NCI-H526 (cell line): Measurements from ENCODE around the gene CDCA7L.

Experiments
- DNase-seq, 2 experiments: peaks; one replicate each; lab custom pipeline; 2025; lab: John Stamatoyannopoulos, UW

Gene CDCA7L

GRCh38 chr7:21945454-21946221 is at the start of gene CDCA7L:
TSS of gene CDCA7L (minus strand) at chr7:21945899. CDS start at chr7:21945804, 95 bp downstream.
- peak; percentile 83 to 93 for DNase-seq

DNA sequence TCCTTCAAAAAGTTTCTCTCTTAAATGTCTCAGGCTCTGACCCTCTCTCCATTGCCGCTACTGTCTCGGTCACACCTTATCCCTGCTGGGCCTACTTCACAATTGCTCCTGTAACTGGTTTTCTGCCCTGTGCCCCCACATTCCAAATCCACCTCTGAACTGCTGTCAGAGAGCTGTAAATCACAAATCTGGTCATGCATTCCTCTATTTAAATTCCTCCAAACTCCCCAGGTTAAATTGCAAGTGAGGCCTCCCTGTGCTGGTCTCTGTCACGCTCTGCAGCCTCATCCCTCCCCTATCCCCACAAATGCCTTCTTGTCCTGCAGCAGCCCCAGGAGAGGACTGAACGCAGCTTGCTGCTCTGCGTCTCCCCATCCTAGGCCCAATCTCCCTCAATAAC is 40.4 kb upstream of the CDCA7L start:
- DNase-seq, result no peak

GRCh38 chr7:21984042-21984441 is 38.3 kb upstream of the CDCA7L start:
- no peak for DNase-seq

DNA sequence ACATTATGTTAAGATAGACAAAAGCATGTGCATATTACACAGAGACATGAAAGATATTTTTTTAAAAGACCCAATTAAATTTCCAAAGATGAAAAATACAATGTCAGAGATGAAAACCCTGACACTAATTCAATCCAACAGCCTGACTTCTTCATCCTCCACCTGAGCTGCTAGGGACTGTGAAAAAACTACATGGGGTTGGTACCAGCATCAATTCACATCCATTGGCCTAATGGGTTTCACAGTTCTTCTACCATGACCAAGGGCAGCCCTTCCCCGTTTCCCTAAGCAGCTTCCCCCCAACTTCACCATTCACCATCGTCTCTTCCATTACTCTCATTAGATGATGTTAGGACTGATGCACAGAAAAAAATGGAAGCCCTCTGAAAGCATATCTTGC is 37.4 kb upstream of the CDCA7L start:
- no peak for DNase-seq

DNA sequence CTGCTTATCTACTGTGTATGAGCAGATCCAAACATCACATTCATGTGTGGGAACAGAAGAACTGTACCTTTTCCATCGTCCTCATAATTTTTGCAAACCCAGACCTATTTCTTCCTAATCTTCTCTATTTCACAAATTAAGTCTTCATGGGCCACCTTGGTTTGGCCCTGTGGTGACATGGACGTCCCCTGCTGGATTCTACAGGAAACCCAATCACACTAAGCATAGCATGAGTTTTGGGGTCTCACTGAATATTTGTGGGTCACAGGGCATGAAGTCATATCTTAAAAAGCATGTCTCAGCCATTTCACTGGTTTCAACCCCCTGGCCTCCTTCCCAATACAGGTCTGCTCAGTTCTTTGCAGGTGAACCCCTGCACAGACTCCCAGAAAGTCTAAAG is 35.8 kb upstream of the CDCA7L start:
- DNase-seq, result no peak

GRCh38 chr7:21980926-21981500 is 35.3 kb upstream of the CDCA7L start:
- no peak for DNase-seq

GRCh38 chr7:21972397-21972784 is 26.7 kb upstream of the CDCA7L start:
- no peak for DNase-seq

DNA sequence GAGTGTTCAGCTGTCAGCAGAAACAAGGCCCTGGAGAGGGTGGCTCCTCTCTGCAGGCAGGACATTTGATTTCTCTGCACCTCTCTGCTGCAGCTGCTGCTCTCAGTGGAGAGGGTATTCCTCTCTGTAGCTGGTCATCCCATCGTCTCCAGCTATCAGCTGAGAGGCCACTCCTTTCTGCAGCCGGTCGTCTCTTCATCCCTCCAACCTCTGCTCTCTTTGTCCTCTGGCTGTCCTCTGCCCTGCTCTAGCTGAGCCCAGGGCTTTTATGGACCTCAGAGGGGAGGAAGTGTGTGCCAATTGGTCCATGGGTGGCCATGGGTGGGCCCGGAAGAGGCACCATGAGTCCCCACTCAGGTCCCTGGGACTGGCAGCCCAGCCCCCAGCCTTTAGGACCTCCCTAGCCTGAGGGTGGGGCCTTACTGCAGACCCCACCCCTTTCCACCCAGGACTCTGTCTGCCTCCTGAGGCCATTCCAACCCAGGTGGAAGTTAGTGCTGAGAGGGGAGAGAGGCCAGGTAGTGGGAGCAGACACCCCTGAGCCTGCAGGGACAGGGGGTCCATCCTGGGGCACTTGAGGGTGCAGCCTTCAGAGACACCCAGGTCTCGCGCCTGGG is 26.2 kb upstream of the CDCA7L start:
- DNase-seq, result no peak

GRCh38 chr7:21969822-21970221 is 24.1 kb upstream of the CDCA7L start:
- DNase-seq, result no peak

GRCh38 chr7:21967598-21968003 is 21.9 kb upstream of the CDCA7L start:
- no peak for DNase-seq

DNA sequence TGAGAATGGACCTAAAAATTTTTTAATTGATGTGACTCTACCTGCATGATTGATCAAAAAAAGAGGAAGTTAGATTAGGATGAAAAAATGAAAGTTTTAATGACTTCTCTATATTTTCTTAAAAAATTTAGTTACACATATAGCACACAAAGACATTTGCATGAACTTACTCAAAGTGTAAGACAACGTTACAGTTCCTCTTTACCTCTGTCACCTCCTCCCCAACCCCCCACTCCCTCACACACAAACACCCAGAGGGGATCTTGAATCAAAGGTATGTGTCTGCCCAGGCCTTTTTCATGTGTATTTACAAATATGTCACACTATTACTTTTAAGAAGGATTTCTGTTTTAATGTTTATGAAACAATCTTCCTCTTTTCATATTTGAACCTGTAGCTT is 20.6 kb upstream of the CDCA7L start:
- DNase-seq, result no peak

DNA sequence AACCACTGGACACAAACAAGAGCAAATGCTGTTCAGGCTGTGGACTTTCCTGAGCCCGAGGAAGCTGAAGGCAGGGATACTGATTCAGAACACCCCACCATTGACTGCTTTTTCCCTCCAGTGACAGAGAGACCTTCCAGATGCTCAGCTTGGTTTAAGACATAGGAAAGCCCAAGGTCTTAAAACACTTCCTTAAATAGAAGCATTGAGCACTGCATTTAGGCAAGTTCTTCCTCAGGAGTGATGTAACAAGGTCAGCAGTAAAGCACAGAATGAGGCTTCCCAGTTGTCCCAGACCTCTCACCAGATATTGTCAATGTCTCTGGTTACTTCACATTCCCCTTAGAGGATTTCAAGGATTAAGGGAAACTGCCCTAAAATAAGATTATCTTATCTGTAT is 19.6 kb upstream of the CDCA7L start:
- DNase-seq, result no peak

DNA sequence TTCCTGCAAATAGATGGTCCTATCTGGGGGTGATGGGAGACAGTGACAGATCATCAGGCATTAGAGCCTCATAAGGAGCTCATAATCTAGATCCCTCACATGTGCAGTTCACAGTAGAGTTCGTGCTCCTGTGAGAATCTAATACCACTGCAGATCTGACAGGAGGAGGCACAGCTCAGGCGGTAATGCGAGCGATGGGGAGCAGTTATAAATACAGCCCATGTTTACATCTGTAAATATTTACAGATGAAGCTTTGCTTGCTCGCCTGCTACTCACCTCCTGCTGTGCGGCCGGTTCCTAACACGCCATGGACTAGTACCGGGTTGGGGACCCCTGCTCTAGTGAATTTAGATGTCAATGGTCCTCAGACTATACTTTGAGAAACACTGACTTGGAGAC is 17.0 kb upstream of the CDCA7L start:
- no peak for DNase-seq

DNA sequence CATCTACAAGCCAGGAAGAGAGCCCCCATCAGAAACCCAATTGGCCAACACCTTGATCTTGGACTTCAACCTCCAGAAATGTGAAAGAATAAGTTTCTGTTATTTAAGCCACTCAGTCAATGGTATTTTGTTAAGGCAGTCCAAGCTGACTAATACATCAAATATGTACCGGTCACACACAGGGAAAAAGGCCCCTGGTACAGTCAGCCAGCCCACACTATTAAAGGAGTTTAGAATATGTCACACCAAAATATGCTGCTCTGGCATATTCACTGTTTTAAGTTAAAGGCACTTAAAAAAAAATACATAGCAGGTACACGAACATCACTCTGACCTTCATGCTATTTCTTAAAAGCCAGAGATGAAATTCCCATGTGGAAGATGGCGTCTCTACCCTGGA is 15.2 kb upstream of the CDCA7L start:
- DNase-seq, result no peak

GRCh38 chr7:21959387-21959776 is 13.7 kb upstream of the CDCA7L start:
- DNase-seq, result no peak

- DNase-seq, result no peak
These were observed 8.1 kb upstream of the CDCA7L start for GRCh38 chr7:21953781-21954180.

DNA sequence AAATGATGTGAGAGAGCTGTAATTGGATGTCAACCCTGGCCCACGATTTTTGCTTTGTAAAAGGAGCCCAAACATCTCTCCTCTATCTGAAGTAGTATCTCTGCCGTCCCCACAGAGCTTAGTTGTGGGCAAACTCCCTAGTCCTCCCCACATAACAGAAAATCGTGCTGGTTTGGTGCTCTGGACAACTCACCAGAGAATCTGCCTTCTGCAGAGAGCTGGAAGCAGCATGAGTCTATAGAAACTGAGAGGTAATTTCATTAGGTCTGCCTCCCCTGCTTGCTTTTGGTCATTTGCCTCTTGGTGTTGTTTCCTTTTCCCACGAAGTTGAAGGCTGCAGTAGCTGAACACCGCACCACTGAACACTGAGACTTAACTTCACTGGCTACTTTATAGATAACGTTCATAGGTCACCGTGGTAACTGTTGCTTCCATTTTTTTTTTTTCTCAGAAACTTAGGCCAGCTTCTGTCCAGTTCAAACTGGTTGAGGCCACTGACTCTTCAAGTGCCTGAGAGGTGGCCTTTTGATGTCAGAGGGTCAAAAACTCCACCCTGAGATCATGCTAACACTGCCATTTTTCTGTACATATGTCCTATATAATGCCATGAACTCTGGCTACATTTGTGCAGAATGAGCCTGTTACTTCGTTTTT is 3.3 kb upstream of the CDCA7L start:
- DNase-seq, result no peak

- DNase-seq, result no peak
These were observed 2.7 kb upstream of the CDCA7L start for GRCh38 chr7:21948364-21948763.

DNA sequence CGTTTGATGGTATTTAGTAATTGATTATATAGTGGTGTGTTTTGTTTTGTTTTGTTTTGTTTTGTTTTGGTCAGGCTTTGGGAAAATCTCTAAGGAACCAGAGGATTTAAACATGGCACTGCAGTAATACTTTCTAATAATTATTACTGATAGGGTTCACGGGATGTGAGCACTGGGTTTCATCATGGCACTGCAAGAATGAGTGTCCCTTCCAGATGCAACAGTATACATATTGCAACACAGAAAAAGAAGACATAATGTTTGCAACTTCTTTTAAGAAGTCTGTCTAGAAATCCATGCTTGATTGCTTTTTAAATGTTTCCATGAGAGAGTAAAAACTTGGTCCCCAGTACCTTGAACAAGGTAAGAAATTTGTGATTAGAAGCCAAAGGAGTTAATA is 2.2 kb upstream of the CDCA7L start:
- DNase-seq, result no peak

DNA sequence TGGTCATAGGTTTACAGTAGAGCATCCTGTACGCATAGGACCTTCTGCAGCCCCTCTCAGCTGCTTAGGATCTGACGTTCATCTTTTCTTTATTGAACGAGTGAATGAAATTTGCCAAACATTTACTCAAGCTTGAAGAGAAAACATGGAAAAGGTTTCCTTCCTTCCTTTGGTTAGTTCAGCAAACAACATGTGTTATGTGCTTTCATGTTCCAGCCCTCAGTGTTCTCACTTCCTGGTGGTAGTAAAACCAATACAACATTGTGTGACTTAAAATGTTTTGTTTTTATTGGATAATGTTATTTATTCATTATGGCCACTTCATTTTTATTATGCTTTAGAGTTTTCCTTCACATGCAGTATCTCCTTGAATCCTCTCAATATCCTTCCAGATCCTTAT is 1.4 kb upstream of the CDCA7L start:
- no peak for DNase-seq

- DNase-seq, result peak in 1 of 2 experiments; percentile 73
These were observed 567 bp upstream of the CDCA7L start for GRCh38 chr7:21946222-21946709.

GRCh38 chr7:21944616-21945453 is 864 bp downstream of the CDCA7L start:
- DNase-seq, result peak; percentile 77 to 90
